HG03565 (cell line): Measurements from ENCODE around the gene BEX2.
A peak's percentile ranks its signal among the peaks of the same experiment; 100 is the strongest.
"Not testable (repeated sequence)": the region's sequence is repeated elsewhere in the genome, so short reads cannot be mapped to it uniquely, and the experiment has no call there.

Experiments
- ATAC-seq: cut with Tn5 transposase; IDR thresholded peaks from one replicate; pipeline ENCODE4 v1.9.1; 2021; ENCODE audit warnings: mild to moderate bottlenecking, moderate library complexity; ENCODE audit not compliant: unreplicated experiment

The BEX2 gene

GRCh38 chrX:103310555-103311398 lies at the start of gene BEX2:
BEX2 (minus strand) TSS chrX:103310990; CDS start chrX:103309976, 1,014 bp downstream.
- peak; percentile 92 for ATAC-seq

GRCh38 chrX:103360092-103360491 lies 49.3 kb upstream of the BEX2 start:
- no peak for ATAC-seq

GRCh38 chrX:103359605-103360004 lies 48.8 kb upstream of the BEX2 start:
- not testable (repeated sequence) for ATAC-seq

GRCh38 chrX:103357871-103358270 lies 47.1 kb upstream of the BEX2 start:
- no peak for ATAC-seq

- no peak for ATAC-seq
Measured at GRCh38 chrX:103356858-103357257, 46.1 kb upstream of the BEX2 start.

- ATAC-seq: no peak
Measured at GRCh38 chrX:103356130-103356798, 45.5 kb upstream of the BEX2 start, which contains the start of gene TCEAL9. TCEAL9 (plus strand) TSS chrX:103356506; CDS start chrX:103357685, 1,179 bp downstream.

GRCh38 chrX:103347682-103348397 lies 37.0 kb upstream of the BEX2 start:
- no peak for ATAC-seq

GRCh38 chrX:103344606-103345005 lies 33.8 kb upstream of the BEX2 start:
- no peak for ATAC-seq

- no peak for ATAC-seq
Measured at GRCh38 chrX:103343105-103343504, 32.3 kb upstream of the BEX2 start.

- no peak for ATAC-seq
Measured at GRCh38 chrX:103338663-103339062, 27.9 kb upstream of the BEX2 start.

- no peak for ATAC-seq
Measured at GRCh38 chrX:103330681-103331288, 20.0 kb upstream of the BEX2 start.

GRCh38 chrX:103329991-103330390 lies 19.2 kb upstream of the BEX2 start, which contains the start of gene TCEAL7:
TCEAL7 (plus strand) TSS chrX:103330239; CDS start chrX:103331404, 1,165 bp downstream.
- ATAC-seq: no peak

- no peak for ATAC-seq
Measured at GRCh38 chrX:103311399-103311780, 600 bp upstream of the BEX2 start.

- ATAC-seq: no peak
Measured at GRCh38 chrX:103309860-103310554, 783 bp downstream of the BEX2 start.

GRCh38 chrX:103305666-103306065 lies 5.1 kb downstream of the BEX2 start:
- not testable (repeated sequence) for ATAC-seq

- ATAC-seq: no peak
Measured at GRCh38 chrX:103304705-103305104, 6.1 kb downstream of the BEX2 start.

GRCh38 chrX:103293118-103293517 lies 17.7 kb downstream of the BEX2 start:
- ATAC-seq: no peak

- ATAC-seq: no peak
Measured at GRCh38 chrX:103279624-103280023, 31.2 kb downstream of the BEX2 start.

GRCh38 chrX:103276581-103277002 lies 34.2 kb downstream of the BEX2 start, which contains the start of gene TCEAL5:
TCEAL5 (minus strand) TSS chrX:103276750; CDS start chrX:103274563, 2,187 bp downstream.
- ATAC-seq: no peak

- no peak for ATAC-seq
Measured at GRCh38 chrX:103275947-103276567, 34.7 kb downstream of the BEX2 start.
